OCI-LY1 (cell line): ENCODE data around the gene SLC6A8.

Experiments used
- H2AFZ ChIP-seq: fragments of 200-600 bp; sonication (generic), shearing (Covaris generic); 2 replicates; pipeline ENCODE4 v1.6.0; 2014; ENCODE audit warnings: antibody characterized with exemption, mild to moderate bottlenecking, low read length
- H3F3A ChIP-seq: fragments of 200-600 bp; sonication (generic), shearing (Covaris generic); 2 replicates; pipeline ENCODE4 v1.6.0; 2014; ENCODE audit warnings: mild to moderate bottlenecking, antibody characterized with exemption, low read length, moderate library complexity; ENCODE audit not compliant: insufficient read depth
- H3K27ac ChIP-seq: fragments of 200-600 bp; sonication (generic); 2 replicates; pipeline ENCODE4 v1.5.1; 2014; ENCODE audit warnings: low read length, mixed run types, mild to moderate bottlenecking, low read depth; ENCODE audit not compliant: poor library complexity, severe bottlenecking
- H3K27me3 ChIP-seq: fragments of 200-600 bp; sonication (generic); 2 replicates; pipeline ENCODE4 v1.6.0; 2014; ENCODE audit warnings: antibody characterized with exemption, mild to moderate bottlenecking, low read length, moderate library complexity; ENCODE audit not compliant: insufficient read depth
- H3K36me3 ChIP-seq: fragments of 200-600 bp; sonication (generic); 2 replicates; pipeline ENCODE4 v1.6.1; 2014; ENCODE audit warnings: mild to moderate bottlenecking, antibody characterized with exemption, low read length, moderate library complexity, mixed read lengths; ENCODE audit not compliant: insufficient read depth
- H3K4me1 ChIP-seq: fragments of 200-600 bp; sonication (generic); 2 replicates; pipeline ENCODE4 v1.5.1; 2014; ENCODE audit warnings: mild to moderate bottlenecking, low read length, moderate library complexity; ENCODE audit not compliant: insufficient read depth, severe bottlenecking
- H3K4me2 ChIP-seq: fragments of 200-600 bp; sonication (generic), shearing (Covaris generic); 2 replicates; pipeline ENCODE4 v1.6.1; 2014; ENCODE audit warnings: low read length
- H3K4me3 ChIP-seq: fragments of 200-600 bp; sonication (generic); 2 replicates; pipeline ENCODE4 v1.5.1; 2014; ENCODE audit warnings: low read length, low read depth, mild to moderate bottlenecking, mixed read lengths; ENCODE audit not compliant: poor library complexity, severe bottlenecking
- H3K79me2 ChIP-seq: fragments of 200-600 bp; shearing (Covaris generic); 2 replicates; pipeline ENCODE4 v1.6.1; 2016; ENCODE audit warnings: mixed run types, low read length, mixed read lengths; ENCODE audit not compliant: insufficient read depth
- H3K9ac ChIP-seq: fragments of 200-600 bp; sonication (generic), shearing (Covaris generic); 2 replicates; pipeline ENCODE4 v1.6.1; 2014; ENCODE audit warnings: mild to moderate bottlenecking, low read length, mixed read lengths
- H3K9me2 ChIP-seq: fragments of 200-600 bp; sonication (generic), shearing (Covaris generic); 2 replicates; pipeline ENCODE4 v1.6.1; 2014; ENCODE audit warnings: low read depth, mild to moderate bottlenecking, low read length, mixed read lengths
- H3K9me3 ChIP-seq: fragments of 200-600 bp; shearing (Covaris generic); 2 replicates; pipeline ENCODE4 v1.6.1; 2014; ENCODE audit warnings: low read length, mixed read lengths
- H4K20me1 ChIP-seq: fragments of 200-600 bp; sonication (generic), shearing (Covaris generic); 2 replicates; pipeline ENCODE4 v1.6.0; 2016; ENCODE audit warnings: mild to moderate bottlenecking, low read length; ENCODE audit not compliant: insufficient read depth
- EZH2 ChIP-seq: fragments of 200-600 bp; sonication (generic), shearing (Covaris generic); IDR thresholded peaks from 2 replicates; pipeline ENCODE4 v1.8.0; 2017; ENCODE audit warnings: borderline replicate concordance, mixed run types, mild to moderate bottlenecking, antibody characterized with exemption, low read length, moderate library complexity, mixed read lengths
- TF ChIP-seq, protein P1 (sequence below): fragments of 200-600 bp; sonication (generic), shearing (Covaris generic); IDR thresholded peaks from 2 replicates; pipeline ENCODE4 v1.5.1; 2017; ENCODE audit warnings: mild to moderate bottlenecking, antibody characterized with exemption, low read length, moderate library complexity, mixed read lengths

SLC6A8 gene

GRCh38 chrX:153736071-153736820 lies 48.5 kb downstream of the SLC6A8 start:
- H4K20me1 ChIP-seq, result no peaks in the 10 kb centered on the region
- H3F3A ChIP-seq, result no peaks in the 10 kb centered on the region
- H3K9ac ChIP-seq, result no peak overlapping the region
- no peaks in the 10 kb centered on the region for H3K79me2 ChIP-seq
- H3K27ac ChIP-seq, result no peak overlapping the region
- no peaks in the 10 kb centered on the region; the same call in 1 of the 2 replicates for H3K36me3 ChIP-seq
- TF ChIP-seq EZH2, result no peak
- TF ChIP-seq, protein P1, sequence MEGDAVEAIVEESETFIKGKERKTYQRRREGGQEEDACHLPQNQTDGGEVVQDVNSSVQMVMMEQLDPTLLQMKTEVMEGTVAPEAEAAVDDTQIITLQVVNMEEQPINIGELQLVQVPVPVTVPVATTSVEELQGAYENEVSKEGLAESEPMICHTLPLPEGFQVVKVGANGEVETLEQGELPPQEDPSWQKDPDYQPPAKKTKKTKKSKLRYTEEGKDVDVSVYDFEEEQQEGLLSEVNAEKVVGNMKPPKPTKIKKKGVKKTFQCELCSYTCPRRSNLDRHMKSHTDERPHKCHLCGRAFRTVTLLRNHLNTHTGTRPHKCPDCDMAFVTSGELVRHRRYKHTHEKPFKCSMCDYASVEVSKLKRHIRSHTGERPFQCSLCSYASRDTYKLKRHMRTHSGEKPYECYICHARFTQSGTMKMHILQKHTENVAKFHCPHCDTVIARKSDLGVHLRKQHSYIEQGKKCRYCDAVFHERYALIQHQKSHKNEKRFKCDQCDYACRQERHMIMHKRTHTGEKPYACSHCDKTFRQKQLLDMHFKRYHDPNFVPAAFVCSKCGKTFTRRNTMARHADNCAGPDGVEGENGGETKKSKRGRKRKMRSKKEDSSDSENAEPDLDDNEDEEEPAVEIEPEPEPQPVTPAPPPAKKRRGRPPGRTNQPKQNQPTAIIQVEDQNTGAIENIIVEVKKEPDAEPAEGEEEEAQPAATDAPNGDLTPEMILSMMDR, result no peak
- no peak overlapping the region for H2AFZ ChIP-seq
- H3K4me1 ChIP-seq, result no peaks in the 10 kb centered on the region
- H3K27me3 ChIP-seq, result no peaks in the 10 kb centered on the region
- H3K4me2 ChIP-seq, result no peak overlapping the region
- no peaks in the 10 kb centered on the region for H3K9me3 ChIP-seq
- H3K9me2 ChIP-seq, result no peaks in the 10 kb centered on the region
- no peak overlapping the region for H3K4me3 ChIP-seq

DNA sequence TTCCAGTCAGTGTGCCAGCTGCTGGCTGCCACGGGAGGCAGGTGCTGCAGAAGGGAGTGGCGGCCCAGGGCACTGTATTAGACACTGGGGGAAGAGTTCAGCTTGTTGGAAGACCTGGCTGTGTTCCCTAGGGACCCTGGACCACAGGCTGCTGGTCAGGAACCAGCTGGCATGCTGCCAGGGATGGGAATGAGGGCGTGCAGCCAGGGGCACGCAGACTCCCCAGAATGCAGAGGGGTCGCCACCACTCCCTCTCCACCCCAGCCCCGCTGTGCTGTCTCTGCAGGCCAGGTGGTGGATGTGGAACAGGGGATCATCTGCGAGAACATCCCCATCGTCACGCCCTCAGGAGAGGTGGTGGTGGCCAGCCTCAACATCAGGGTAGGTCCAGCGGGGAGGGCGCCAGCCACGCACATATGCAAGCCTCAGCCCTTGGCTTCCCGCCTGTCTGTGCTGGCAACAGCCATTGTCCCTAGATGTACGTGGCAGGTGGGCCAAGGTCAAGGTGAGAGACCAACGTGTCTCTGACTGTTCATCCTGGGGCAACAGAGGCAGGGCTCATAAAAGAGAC lies 49.2 kb downstream of the SLC6A8 start:
- no peak overlapping the region for H3K4me3 ChIP-seq
- H4K20me1 ChIP-seq, result no peaks in the 10 kb centered on the region
- no peak overlapping the region for H3K27ac ChIP-seq
- no peaks in the 10 kb centered on the region for H3K9me2 ChIP-seq
- no peaks in the 10 kb centered on the region for H3K4me1 ChIP-seq
- no peaks in the 10 kb centered on the region for H3K27me3 ChIP-seq
- no peak for TF ChIP-seq EZH2
- TF ChIP-seq, protein P1, result no peak
- no peaks in the 10 kb centered on the region; the same call in 1 of the 2 replicates for H3K36me3 ChIP-seq
- H3F3A ChIP-seq, result no peaks in the 10 kb centered on the region
- no peak overlapping the region for H2AFZ ChIP-seq
- H3K79me2 ChIP-seq, result no peaks in the 10 kb centered on the region
- H3K9ac ChIP-seq, result no peak overlapping the region
- no peaks in the 10 kb centered on the region for H3K9me3 ChIP-seq
- H3K4me2 ChIP-seq, result no peak overlapping the region

DNA sequence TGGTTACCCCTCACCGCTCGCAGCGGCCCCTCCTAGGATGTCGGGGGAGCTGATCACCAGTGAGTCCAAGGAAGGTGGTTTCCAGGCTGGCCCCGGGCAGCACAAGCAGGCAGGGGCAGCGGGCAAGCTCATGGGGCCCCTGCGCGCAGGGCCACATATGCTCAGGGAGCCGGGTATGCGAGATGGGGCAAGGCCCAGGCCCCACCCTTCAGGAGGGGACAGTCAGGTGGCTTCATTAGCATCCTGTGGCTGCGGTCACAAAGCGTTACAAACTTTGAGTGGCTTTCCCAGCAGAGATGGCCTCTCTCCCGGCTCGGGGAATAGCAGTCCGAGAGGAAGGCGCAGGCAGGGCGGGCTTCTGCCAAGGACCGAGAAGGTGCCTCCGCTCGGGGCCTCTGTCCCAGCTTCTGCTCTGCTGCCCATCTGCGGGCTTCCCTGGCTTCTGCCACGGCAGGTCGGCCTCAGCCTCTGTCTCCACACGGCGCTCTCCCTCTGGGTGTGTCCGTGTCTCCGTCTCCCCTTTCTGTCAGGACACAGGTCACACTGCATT lies 50.4 kb downstream of the SLC6A8 start:
- Histone ChIP-seq H3K9me3 (no peaks in the 10 kb centered on the region), H4K20me1 (no peaks in the 10 kb centered on the region), H3K4me2 (no peak overlapping the region), H3K4me3 (no peak overlapping the region), H3K9me2 (no peaks in the 10 kb centered on the region), H3K4me1 (no peaks in the 10 kb centered on the region), H3K27ac (no peak overlapping the region), H3K27me3 (no peaks in the 10 kb centered on the region), H2AFZ (no peak overlapping the region), H3K79me2 (no peaks in the 10 kb centered on the region), H3K36me3 (no peaks in the 10 kb centered on the region), H3K9ac (no peak overlapping the region), H3F3A (no peaks in the 10 kb centered on the region)
- no peak for TF ChIP-seq EZH2
- TF ChIP-seq, protein P1, result no peak
